Measurements from ENCODE around the gene EFCAB9.
A peak's percentile ranks its signal among the peaks of the same experiment; 100 is the strongest.

EFCAB9 gene

GRCh38 chr5:172248637-172249036 lies 54.7 kb downstream of the EFCAB9 start:
- POLR2A ChIA-PET = no interaction called here

GRCh38 chr5:172251419-172251818 lies 57.4 kb downstream of the EFCAB9 start:
- TF ChIP-seq PKNOX1 (IDR thresholded peaks at IDR 0.05) (no peak), L3MBTL2 (conservative IDR thresholded peaks at IDR 0.05) (no peak), ARNT (IDR thresholded peaks at IDR 0.05) (no peak), ZNF384 (IDR thresholded peaks at IDR 0.05) (0 out of 2 replicates have a peak, but pooled peaks have one; percentile 24), SUZ12 (IDR thresholded peaks at IDR 0.05) (no peak)
- POLR2A ChIA-PET = no interaction called here
- CTCF ChIA-PET = no interaction called here
- no peak for DNase-seq (ENCODE audit: extremely low spot score)

More at GRCh38 chr5:172248637-172249036, 54.7 kb downstream of the EFCAB9 start:
- CTCF ChIA-PET = no interaction called here
- no peak for DNase-seq (ENCODE audit: extremely low spot score)
- no peak for TF ChIP-seq LEF1 (IDR thresholded peaks at IDR 0.05; ENCODE audit: borderline replicate concordance)
- TF ChIP-seq NFRKB (IDR thresholded peaks at IDR 0.05) = no peak
- no peak for TF ChIP-seq ELF4 (IDR thresholded peaks at IDR 0.05)
- TF ChIP-seq FOXA1 (IDR thresholded peaks at IDR 0.05) = no peak
- no peak for TF ChIP-seq FOXK2 (IDR thresholded peaks at IDR 0.05)
- no peak for TF ChIP-seq SP1 (IDR thresholded peaks at IDR 0.05)
- TF ChIP-seq BHLHE40 (IDR thresholded peaks at IDR 0.05; ENCODE audit: borderline replicate concordance) = no peak
- TF ChIP-seq PKNOX1 (IDR thresholded peaks at IDR 0.05) = no peak
- no peak for TF ChIP-seq CTBP1 (IDR thresholded peaks at IDR 0.05; ENCODE audit: borderline replicate concordance)
- TF ChIP-seq TARDBP (IDR thresholded peaks at IDR 0.05) = no peak
- no peak for TF ChIP-seq L3MBTL2 (conservative IDR thresholded peaks at IDR 0.05)
- no peak for TF ChIP-seq HDGF (IDR thresholded peaks at IDR 0.05; ENCODE audit: borderline replicate concordance)
- TF ChIP-seq ARNT (IDR thresholded peaks at IDR 0.05) = no peak
- no peak for TF ChIP-seq ZNF384 (IDR thresholded peaks at IDR 0.05)
- no peak for TF ChIP-seq FOXM1 (IDR thresholded peaks at IDR 0.05; ENCODE audit: borderline replicate concordance)
- no peak for TF ChIP-seq SUZ12 (IDR thresholded peaks at IDR 0.05)

- TF ChIP-seq LEF1 (IDR thresholded peaks at IDR 0.05; ENCODE audit: borderline replicate concordance) = no peak
- POLR2A ChIA-PET = no interaction called here
- CTCF ChIA-PET = no interaction called here
- no peak for DNase-seq (ENCODE audit: extremely low spot score)
Observed at GRCh38 chr5:172252501-172252900, 58.5 kb downstream of the EFCAB9 start.
